Peyer's patch (tissue), 4 donors: Measurements from ENCODE around the gene APRT.

Experiments used
- POLR2A ChIP-seq, 2 donors: fragments of 450-650 bp; IDR thresholded peaks; one replicate each; pipeline ENCODE4 v1.5.1; 2017; ENCODE audit warnings: antibody characterized with exemption in 2 of 2, mild to moderate bottlenecking in 2 of 2, moderate library complexity in 2 of 2
- TF ChIP-seq, protein P1 (sequence below), 6 experiments: fragments of 450-650 bp in 4 of 6; fragments of 200-600 bp in 2 of 6; sonication (generic) in 1 of 6; IDR thresholded peaks; one replicate each; pipeline ENCODE4 v1.5.1; 2017 to 2019; ENCODE audit warnings: antibody characterized with exemption in 6 of 6, mild to moderate bottlenecking in 3 of 6, moderate library complexity in 1 of 6

DNA sequence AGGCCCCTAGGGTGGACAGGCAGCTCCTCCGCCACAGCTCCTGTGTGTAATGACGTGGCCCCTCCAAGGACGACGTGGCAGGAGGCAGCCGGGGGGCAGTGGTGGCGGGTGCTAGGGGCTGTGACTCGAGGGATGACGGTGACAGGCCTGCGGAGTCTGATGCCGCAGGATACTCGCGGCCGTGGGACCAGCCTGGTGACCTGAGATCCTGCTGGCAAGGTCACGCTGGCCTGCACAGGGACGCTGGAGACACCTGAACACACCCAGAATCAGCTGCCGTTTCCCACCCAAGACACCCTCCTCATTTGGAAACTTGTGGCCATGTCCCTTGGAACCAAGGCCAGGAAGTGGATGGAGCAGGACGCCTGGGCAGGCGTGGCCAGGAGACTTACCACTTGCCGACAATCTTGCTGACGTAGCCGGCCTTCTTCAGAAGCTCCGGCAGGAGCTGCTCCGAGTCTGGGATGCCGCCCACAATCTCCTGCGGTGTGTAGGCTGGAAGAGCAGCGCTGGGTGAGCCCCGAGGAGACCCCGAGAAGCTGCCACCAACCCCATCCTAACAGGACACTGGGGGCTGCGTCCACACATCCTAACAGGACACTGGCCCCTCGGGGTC lies 29.0 kb upstream of the APRT start:
- TF ChIP-seq, protein P1, sequence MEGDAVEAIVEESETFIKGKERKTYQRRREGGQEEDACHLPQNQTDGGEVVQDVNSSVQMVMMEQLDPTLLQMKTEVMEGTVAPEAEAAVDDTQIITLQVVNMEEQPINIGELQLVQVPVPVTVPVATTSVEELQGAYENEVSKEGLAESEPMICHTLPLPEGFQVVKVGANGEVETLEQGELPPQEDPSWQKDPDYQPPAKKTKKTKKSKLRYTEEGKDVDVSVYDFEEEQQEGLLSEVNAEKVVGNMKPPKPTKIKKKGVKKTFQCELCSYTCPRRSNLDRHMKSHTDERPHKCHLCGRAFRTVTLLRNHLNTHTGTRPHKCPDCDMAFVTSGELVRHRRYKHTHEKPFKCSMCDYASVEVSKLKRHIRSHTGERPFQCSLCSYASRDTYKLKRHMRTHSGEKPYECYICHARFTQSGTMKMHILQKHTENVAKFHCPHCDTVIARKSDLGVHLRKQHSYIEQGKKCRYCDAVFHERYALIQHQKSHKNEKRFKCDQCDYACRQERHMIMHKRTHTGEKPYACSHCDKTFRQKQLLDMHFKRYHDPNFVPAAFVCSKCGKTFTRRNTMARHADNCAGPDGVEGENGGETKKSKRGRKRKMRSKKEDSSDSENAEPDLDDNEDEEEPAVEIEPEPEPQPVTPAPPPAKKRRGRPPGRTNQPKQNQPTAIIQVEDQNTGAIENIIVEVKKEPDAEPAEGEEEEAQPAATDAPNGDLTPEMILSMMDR (IDR thresholded peaks at IDR 0.05) = no peak
- no peak for TF ChIP-seq POLR2A (IDR thresholded peaks at IDR 0.05)
